ENCODE data around the gene SLC46A3. TPM values are rescaled to one million over a fixed set of nuclear protein-coding genes. Genes with fewer than 3 reads are reported as not detected.
A peak's percentile ranks its signal among the peaks of the same experiment; 100 is the strongest.

Gene SLC46A3
- total RNA-seq, 1 donor from 2014 or later, result 6.1 TPM

GRCh38 chr13:28707629-28708427 is 10.9 kb downstream of the SLC46A3 start:
- peak; percentile 98 for FAIRE-seq

GRCh38 chr13:28705461-28706083 is 13.2 kb downstream of the SLC46A3 start:
- DNase-seq (ENCODE audit: low read depth), result no peak
- Mint-ChIP-seq H3K4me1 (ENCODE audit: low read depth, unreplicated experiment) (peaks cover 9% of the 10 kb centered on the region), H3K9me3 (ENCODE audit: unreplicated experiment) (no peaks in the 10 kb centered on the region), H3K36me3 (ENCODE audit: low read depth, unreplicated experiment) (no peaks in the 10 kb centered on the region), H3K27ac (ENCODE audit: unreplicated experiment) (no peak overlapping the region), H3K27me3 (ENCODE audit: low read depth, unreplicated experiment) (peaks cover 6% of the 10 kb centered on the region), H3K4me3 (ENCODE audit: unreplicated experiment) (no peak overlapping the region)
- Histone ChIP-seq H3K27ac (ENCODE audit: low read depth, low read length) (no peak overlapping the region), H3K36me3 (ENCODE audit: insufficient read depth, low read length) (no peaks in the 10 kb centered on the region), H3K9me3 (ENCODE audit: insufficient read depth, low read depth, low read length) (no peaks in the 10 kb centered on the region), H3K4me3 (ENCODE audit: insufficient read depth, low read depth, low read length) (no peak overlapping the region), H3K4me1 (ENCODE audit: insufficient read depth, low read length) (no peaks in the 10 kb centered on the region), H4K20me1 (ENCODE audit: insufficient read depth, low read length) (no peaks in the 10 kb centered on the region), H2AFZ (ENCODE audit: low read depth, low read length) (no peak overlapping the region), H3K9ac (ENCODE audit: low read length) (no peak overlapping the region), H3K27me3 (ENCODE audit: insufficient read depth, low read length) (no peaks in the 10 kb centered on the region), H3K4me2 (ENCODE audit: low read length) (no peak overlapping the region), H3K79me2 (ENCODE audit: insufficient read depth, low read length) (no peaks in the 10 kb centered on the region)
- TF ChIP-seq EZH2 (IDR thresholded peaks at IDR 0.05; ENCODE audit: insufficient read depth, low read length) (no peak), CTCF (IDR thresholded peaks at IDR 0.05; ENCODE audit: insufficient read depth, low read depth, low read length) (no peak)
- peak; percentile 43 for FAIRE-seq

More at GRCh38 chr13:28707629-28708427, 10.9 kb downstream of the SLC46A3 start:
- Histone ChIP-seq H2AFZ (ENCODE audit: low read depth, low read length) (no peak overlapping the region), H3K9ac (ENCODE audit: low read length) (no peak overlapping the region), H3K9me3 (ENCODE audit: insufficient read depth, low read depth, low read length) (no peaks in the 10 kb centered on the region), H3K4me3 (ENCODE audit: insufficient read depth, low read depth, low read length) (no peak overlapping the region), H3K27ac (ENCODE audit: low read depth, low read length) (no peak overlapping the region), H4K20me1 (ENCODE audit: insufficient read depth, low read length) (no peaks in the 10 kb centered on the region), H3K4me1 (ENCODE audit: insufficient read depth, low read length) (no peaks in the 10 kb centered on the region), H3K79me2 (ENCODE audit: insufficient read depth, low read length) (no peaks in the 10 kb centered on the region), H3K27me3 (ENCODE audit: insufficient read depth, low read length) (no peaks in the 10 kb centered on the region), H3K4me2 (ENCODE audit: low read length) (no peak overlapping the region), H3K36me3 (ENCODE audit: insufficient read depth, low read length) (no peaks in the 10 kb centered on the region)
- peak; percentile 55 for DNase-seq (ENCODE audit: low read depth)
- H3K27me3 Mint-ChIP-seq (ENCODE audit: low read depth, unreplicated experiment), result peaks cover 6% of the 10 kb centered on the region
- peaks cover 9% of the 10 kb centered on the region for H3K4me1 Mint-ChIP-seq (ENCODE audit: low read depth, unreplicated experiment)
- no peaks in the 10 kb centered on the region for H3K36me3 Mint-ChIP-seq (ENCODE audit: low read depth, unreplicated experiment)
- no peaks in the 10 kb centered on the region for H3K9me3 Mint-ChIP-seq (ENCODE audit: unreplicated experiment)
- no peak for TF ChIP-seq CTCF (IDR thresholded peaks at IDR 0.05; ENCODE audit: insufficient read depth, low read depth, low read length)
- no peak for TF ChIP-seq EZH2 (IDR thresholded peaks at IDR 0.05; ENCODE audit: insufficient read depth, low read length)
- H3K27ac Mint-ChIP-seq (ENCODE audit: unreplicated experiment), result peak overlapping the region; percentile 16
- no peak overlapping the region for H3K4me3 Mint-ChIP-seq (ENCODE audit: unreplicated experiment)
